Stimulated activated naive CD8-positive, alpha-beta T cell treated with anti-CD3 and anti-CD28 coated beads, Interleukin-15, amount 100 ng/mL, for 72 hours (primary cell): Measurements from ENCODE around the gene ST6GAL1.
"Not testable (repeated sequence)": the region's sequence is repeated elsewhere in the genome, so short reads cannot be mapped to it uniquely, and the experiment has no call there.

Experiments used
- ATAC-seq: fragments of 150-1000 bp; cut with Tn5 transposase; 2 replicates; pipeline ENCODE4 v1.10.0; 2021; ENCODE audit warnings: mild to moderate bottlenecking, moderate library complexity
- DNase-seq, 2 donors: peaks; one replicate each; pipeline ENCODE4 v3.0.0; 2021 to 2022
- H3K27ac Mint-ChIP-seq, 2 donors: one replicate each; pipeline ENCODE4 v1.8.0; 2022; ENCODE audit warnings: mild to moderate bottlenecking in 2 of 2, mixed read lengths in 2 of 2, moderate library complexity in 2 of 2
- H3K27me3 Mint-ChIP-seq: one replicate; pipeline ENCODE4 v1.8.0; 2022; ENCODE audit warnings: mixed read lengths
- H3K4me1 Mint-ChIP-seq: one replicate; pipeline ENCODE4 v1.8.0; 2022; ENCODE audit warnings: mild to moderate bottlenecking, mixed read lengths
- H3K4me3 Mint-ChIP-seq, 2 donors: one replicate each; pipeline ENCODE4 v1.8.0; 2022; ENCODE audit warnings: mild to moderate bottlenecking in 2 of 2, mixed read lengths in 2 of 2, moderate library complexity in 1 of 2
- H3K9me3 Mint-ChIP-seq, 2 donors: one replicate each; pipeline ENCODE4 v1.8.0; 2022; ENCODE audit warnings: mixed read lengths in 2 of 2

The ST6GAL1 gene, protein sequence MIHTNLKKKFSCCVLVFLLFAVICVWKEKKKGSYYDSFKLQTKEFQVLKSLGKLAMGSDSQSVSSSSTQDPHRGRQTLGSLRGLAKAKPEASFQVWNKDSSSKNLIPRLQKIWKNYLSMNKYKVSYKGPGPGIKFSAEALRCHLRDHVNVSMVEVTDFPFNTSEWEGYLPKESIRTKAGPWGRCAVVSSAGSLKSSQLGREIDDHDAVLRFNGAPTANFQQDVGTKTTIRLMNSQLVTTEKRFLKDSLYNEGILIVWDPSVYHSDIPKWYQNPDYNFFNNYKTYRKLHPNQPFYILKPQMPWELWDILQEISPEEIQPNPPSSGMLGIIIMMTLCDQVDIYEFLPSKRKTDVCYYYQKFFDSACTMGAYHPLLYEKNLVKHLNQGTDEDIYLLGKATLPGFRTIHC

DNA sequence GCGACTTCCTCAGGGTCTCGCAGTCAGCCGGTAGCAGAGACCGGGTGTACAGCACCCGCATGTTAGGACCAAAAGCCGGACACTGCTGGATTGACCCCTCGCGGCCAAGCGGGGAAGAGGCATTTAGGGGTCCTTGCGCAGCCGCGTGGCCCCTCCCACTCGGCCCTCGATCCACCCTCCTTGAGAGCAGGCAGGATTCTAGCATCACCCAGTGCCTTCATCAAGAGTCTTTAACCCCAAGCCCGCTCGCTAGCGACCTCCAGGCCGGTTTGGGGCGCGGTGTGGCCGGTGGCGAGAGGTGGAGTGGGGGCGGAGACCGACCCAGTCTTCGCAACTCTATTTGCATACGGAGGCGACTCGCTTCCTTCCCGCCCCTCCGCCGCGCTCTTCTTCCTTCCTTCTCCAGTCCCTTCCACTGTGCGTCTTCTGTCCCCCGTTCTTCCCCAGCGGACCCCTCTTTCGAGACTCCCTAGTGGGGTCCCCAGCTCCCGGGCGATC, at the start of gene ST6GAL1:
ST6GAL1 (plus strand) TSS at position 384 of the 498 bp plus-strand sequence. CDS start 112,178 bp downstream, outside the sequence.
- DNase-seq (peak; percentile 70 to 81), ATAC-seq (peak; percentile 73)
- Mint-ChIP-seq H3K27me3 (no peaks in the 10 kb centered on the region), H3K9me3 (no peaks in the 10 kb centered on the region), H3K4me3 (peak within 1 kb of the TSS; percentile 94 to 99), H3K4me1 (peaks cover 33% of the 10 kb centered on the region), H3K27ac (peak within 1 kb of the TSS; percentile 96 to 98)

DNA sequence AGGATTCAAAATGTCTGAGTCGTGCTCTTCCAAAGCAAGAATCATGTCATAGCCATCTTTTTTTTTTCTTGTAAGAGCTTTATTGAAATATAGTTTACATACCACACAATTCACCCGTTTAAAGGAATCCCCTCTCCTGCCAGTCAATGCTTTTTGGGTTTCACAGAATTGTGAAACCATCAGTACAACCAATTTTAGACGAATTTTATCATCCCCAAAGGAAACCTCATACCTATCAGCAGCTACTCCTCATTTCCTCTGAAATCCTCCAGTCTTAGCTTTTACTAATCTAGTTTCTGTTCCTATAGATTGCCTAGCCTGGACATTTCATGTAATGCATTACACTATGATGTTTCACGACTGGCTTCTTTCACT, 48.2 kb upstream of the ST6GAL1 start:
- H3K4me3 Mint-ChIP-seq = peak overlapping the region; percentile 31 to 67
- peaks cover 59% of the 10 kb centered on the region for H3K4me1 Mint-ChIP-seq
- H3K27me3 Mint-ChIP-seq = no peaks in the 10 kb centered on the region
- peaks cover 0 to under 1% of the 10 kb centered on the region in 2 donors for H3K9me3 Mint-ChIP-seq
- ATAC-seq (peak; percentile 41), DNase-seq (no peak)
- peak overlapping the region; percentile 82 to 92 for H3K27ac Mint-ChIP-seq

DNA sequence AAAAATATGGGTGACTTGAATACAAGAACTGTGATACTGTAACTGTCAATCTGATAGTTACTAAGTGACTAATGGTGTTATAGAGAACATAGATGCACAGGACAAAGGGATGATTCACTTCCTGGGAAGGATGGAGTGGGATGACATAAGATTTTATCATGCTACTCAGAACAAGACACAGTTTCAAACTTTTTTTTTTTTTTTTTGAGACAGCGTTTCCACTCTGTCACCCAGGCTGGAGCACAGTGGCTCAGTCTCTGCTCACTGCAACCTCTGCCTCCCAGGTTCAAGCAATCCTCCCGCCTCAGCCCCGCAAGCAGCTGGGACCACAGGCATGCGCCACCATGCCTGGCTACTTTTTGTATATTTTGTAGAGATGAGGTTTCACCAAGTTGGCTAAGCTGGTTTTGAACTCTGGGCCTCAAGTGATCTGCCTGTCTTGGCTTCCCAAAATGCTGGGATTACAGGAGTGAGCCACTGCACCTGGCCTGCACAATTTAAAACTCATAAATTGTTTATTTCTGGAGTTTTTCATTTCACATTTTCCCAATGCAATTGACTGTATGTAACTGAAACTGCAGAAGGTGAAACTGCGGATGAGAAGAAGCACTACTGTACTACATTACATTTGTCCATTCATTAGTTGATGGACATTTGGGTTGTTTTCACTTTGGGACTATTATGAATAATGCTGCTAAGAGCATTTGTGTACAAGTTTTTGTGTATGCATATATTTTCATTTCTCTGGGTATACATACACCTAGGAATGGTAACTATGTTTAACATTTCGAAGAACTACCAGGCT, 47.2 kb upstream of the ST6GAL1 start:
- Mint-ChIP-seq H3K9me3 (no peaks in the 10 kb centered on the region), H3K4me1 (peaks cover 59% of the 10 kb centered on the region), H3K27ac (peak overlapping the region; percentile 54 to 85), H3K4me3 (peak overlapping the region; percentile 58), H3K27me3 (no peaks in the 10 kb centered on the region)
- DNase-seq (peak; percentile 26 to 64), ATAC-seq (peak; percentile 96)

DNA sequence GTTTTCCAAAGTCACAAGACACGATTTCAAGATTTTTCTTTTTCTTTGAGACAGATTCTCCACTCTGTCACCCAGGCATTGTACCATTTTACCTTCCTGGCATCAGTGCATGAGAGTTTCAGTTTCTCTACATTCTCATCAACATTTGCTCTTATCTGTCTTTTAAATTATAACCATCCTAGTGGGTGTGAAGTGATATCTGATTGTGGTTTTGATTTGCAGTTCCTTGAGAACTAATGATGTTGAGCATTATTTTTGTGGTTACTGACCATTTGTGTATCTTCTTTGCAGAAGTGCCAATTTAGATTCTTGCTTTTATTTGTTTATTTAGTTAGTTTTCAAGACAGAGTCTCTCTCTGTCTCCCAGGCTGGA, 46.7 kb upstream of the ST6GAL1 start:
- DNase-seq = no peak
- H3K9me3 Mint-ChIP-seq = no peaks in the 10 kb centered on the region
- peak overlapping the region; percentile 42 to 85 for H3K27ac Mint-ChIP-seq
- ATAC-seq = no peak
- peaks cover 63% of the 10 kb centered on the region for H3K4me1 Mint-ChIP-seq
- H3K4me3 Mint-ChIP-seq = peak overlapping the region; percentile 58
- H3K27me3 Mint-ChIP-seq = no peaks in the 10 kb centered on the region

DNA sequence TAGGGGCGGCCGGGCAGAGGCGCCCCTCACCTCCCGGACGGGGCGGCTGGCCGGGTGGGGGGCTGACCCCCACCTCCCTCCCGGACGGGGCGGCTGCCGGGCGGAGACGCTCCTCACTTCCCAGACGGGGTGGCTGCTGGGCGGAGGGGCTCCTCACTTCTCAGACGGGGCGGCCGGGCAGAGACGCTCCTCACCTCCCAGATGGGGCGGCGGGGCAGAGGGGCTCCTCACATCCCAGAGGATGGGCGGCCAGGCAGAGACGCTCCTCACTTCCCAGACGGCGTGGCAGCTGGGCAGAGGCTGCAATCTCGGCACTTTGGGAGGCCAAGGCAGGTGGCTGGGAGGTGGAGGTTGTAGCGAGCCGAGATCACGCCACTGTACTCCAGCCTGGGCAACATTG, 45.5 kb upstream of the ST6GAL1 start:
- not testable (repeated sequence) for H3K9me3 Mint-ChIP-seq, H3K27ac Mint-ChIP-seq

DNA sequence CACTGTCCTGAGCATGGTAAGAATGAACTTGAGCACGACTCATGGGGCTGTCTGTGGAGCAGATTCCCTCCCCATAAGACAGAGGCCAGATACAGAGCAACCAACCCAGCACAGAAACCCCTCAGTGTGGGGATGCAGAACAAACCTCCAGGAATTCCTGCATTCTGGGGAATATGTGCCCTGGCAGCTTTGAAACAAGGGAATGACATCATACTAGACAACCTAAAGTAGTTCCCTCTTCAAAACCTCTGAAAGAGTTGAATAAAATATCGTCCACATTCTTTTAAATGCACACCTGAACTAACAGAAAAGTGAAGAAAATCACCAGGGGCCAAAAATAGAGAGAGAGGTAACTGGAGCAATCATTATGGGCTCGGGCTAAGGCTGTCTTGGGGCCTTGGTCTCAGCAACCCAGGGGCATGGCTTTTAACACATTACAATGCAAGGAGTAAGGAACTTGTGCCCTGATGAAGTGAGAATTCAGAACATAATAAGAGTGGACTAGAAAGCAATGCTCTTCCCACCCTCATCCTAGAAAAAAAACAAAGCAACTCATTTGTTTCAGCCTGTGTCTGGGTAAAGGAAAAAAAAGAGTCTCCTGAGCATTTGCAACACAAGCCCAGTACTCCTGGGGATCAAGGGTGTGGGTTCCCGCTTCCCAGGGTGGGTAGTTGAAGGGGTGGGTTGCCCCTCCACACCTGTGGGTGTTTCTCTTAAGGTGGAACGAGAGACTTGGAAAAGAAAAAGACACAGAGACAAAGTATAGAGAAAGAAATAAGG, 43.9 kb upstream of the ST6GAL1 start:
- no peaks in the 10 kb centered on the region for H3K9me3 Mint-ChIP-seq
- H3K27me3 Mint-ChIP-seq = no peaks in the 10 kb centered on the region
- no peak for ATAC-seq
- no peak for DNase-seq
- no peak overlapping the region for H3K27ac Mint-ChIP-seq
- no peak overlapping the region for H3K4me3 Mint-ChIP-seq
- H3K4me1 Mint-ChIP-seq = peaks cover 48% of the 10 kb centered on the region

More for the DNA sequence above, 45.5 kb upstream of the ST6GAL1 start:
- DNase-seq, H3K27me3 Mint-ChIP-seq, ATAC-seq, H3K4me3 Mint-ChIP-seq: not testable (repeated sequence)
- peaks cover 61% of the 10 kb centered on the region for H3K4me1 Mint-ChIP-seq

DNA sequence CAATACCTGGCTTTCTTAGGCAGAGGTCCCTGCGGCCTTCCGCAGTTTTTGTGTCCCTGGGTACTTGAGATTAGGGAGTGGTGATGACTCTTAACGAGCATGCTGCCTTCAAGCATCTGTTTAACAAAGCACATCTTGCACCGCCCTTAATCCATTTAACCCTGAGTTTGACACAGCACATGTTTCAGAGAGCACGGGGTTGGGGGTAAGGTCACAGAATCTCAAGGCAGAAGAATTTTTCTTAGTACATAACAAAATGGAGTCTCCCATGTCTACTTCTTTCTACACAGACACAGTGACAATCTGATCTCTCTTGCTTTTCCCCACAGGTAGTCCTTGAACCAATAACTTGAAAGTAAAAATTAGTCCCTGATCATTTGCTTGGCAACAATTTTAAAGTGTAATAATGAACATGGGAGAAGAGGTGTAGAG, 42.8 kb upstream of the ST6GAL1 start:
- H3K4me3 Mint-ChIP-seq, DNase-seq, ATAC-seq, H3K27me3 Mint-ChIP-seq, H3K9me3 Mint-ChIP-seq, H3K27ac Mint-ChIP-seq: not testable (repeated sequence)
- peaks cover 38% of the 10 kb centered on the region for H3K4me1 Mint-ChIP-seq

DNA sequence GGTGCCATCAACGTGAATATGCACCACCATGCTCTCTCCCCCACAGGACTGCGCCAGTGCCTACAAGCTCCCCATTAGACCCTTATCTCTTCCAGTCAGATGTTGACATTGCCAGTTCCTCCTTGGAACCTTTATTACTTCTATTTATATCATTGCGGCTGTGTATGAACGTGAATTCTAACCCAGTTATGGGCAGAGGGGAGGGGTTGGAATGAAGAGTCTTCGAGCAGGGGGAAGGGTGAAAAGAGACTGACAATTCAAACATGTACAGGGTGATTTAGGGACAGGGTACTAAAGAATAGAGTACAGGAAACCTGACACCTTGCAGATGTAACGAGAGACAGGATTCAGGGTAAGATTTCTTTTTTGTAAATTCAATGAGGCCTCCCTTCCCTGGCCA, 41.8 kb upstream of the ST6GAL1 start:
- Mint-ChIP-seq H3K4me3 (no peak overlapping the region), H3K9me3 (no peaks in the 10 kb centered on the region), H3K27ac (peak overlapping the region in 1 of 2 donors; percentile 3), H3K4me1 (peaks cover 27% of the 10 kb centered on the region), H3K27me3 (no peaks in the 10 kb centered on the region)
- DNase-seq (no peak), ATAC-seq (no peak)

DNA sequence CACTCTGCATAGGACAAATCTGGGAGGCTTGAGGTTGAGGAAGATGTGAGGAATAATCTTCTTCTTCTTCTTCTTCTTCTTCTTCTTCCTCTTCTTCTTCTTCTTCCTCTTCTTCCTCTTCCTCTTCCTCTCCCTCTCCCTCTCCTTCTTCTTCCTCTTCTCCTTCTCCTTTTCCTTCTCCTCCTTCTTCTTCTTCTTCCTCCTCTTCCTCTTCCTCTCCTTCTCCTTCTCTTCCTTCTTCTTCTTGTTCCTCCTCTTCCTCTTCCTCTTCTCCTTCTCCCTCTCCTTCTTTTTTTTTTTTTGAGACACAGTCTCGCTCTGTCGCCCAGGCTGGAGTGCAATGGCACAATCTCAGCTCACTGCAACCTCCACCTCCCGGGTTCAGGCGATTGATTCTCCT, 40.6 kb upstream of the ST6GAL1 start:
- Mint-ChIP-seq H3K4me1 (peaks cover 22% of the 10 kb centered on the region), H3K27ac (peak overlapping the region; percentile 4 to 8)
- not testable (repeated sequence) for DNase-seq, H3K9me3 Mint-ChIP-seq, ATAC-seq, H3K27me3 Mint-ChIP-seq, H3K4me3 Mint-ChIP-seq

DNA sequence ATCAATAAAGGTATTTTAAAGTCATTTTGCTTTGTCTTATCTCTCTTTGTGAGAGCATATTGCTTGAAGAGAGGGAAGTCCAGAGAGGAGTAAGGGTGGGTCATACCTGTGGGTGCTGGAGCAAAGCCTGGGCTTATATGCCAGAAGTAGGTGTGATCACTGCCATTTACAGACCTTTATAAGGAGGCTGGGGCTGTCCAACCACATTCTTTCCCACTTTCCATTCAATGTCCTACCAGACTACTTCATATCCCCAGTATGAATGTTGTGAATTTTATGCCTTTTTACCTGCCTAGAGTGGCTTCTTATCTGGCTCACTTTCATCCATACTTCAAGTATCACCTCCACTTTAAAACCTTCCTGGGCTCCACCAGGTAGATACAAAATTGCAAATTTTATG, 39.4 kb upstream of the ST6GAL1 start:
- no peak for DNase-seq
- H3K27me3 Mint-ChIP-seq = no peaks in the 10 kb centered on the region
- H3K27ac Mint-ChIP-seq = no peak overlapping the region
- ATAC-seq = no peak
- H3K4me3 Mint-ChIP-seq = no peak overlapping the region
- peaks cover 13% of the 10 kb centered on the region for H3K4me1 Mint-ChIP-seq
- H3K9me3 Mint-ChIP-seq = no peaks in the 10 kb centered on the region

DNA sequence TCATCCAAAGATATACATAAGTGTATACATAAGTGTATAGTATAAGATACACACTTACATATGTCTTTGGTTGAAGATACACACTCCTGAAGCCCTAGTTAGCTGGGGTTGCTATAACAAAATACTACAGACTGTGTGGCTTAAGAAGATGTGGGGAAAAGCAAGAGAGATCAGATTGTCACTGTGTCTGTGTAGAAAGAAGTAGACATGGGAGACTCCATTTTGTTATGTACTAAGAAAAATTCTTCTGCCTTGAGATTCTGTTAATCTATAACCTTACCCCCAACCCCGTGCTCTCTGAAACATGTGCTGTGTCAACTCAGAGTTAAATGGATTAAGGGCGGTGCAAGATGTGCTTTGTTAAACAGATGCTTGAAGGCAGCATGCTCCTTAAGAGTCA, 37.3 kb upstream of the ST6GAL1 start:
- not testable (repeated sequence) for H3K27ac Mint-ChIP-seq

DNA sequence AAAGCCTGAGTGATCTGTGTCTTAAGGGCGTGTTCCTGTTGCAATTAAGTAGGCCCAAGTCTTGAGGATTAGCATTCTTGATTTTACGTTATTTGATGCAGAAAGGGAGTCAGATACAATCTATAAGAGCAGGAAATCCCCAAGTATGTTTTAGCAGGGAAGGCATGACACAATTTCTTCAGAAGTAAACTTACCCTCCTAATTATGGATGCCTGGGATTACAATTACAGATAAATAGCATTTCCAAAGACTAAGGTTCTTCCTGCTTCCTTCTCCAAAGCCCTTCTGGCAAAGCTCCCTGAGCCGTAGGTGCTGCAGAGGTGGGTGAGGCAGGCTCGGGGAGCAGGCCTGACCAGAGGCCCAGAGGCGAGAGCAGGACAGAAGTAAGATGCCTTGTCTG, 34.9 kb upstream of the ST6GAL1 start:
- peaks cover 12% of the 10 kb centered on the region for H3K4me1 Mint-ChIP-seq
- no peaks in the 10 kb centered on the region for H3K9me3 Mint-ChIP-seq
- H3K4me3 Mint-ChIP-seq = no peak overlapping the region
- no peak overlapping the region for H3K27ac Mint-ChIP-seq
- DNase-seq (no peak), ATAC-seq (no peak)
- no peaks in the 10 kb centered on the region for H3K27me3 Mint-ChIP-seq

More for the DNA sequence above, 37.3 kb upstream of the ST6GAL1 start:
- H3K4me1 Mint-ChIP-seq, H3K27me3 Mint-ChIP-seq, ATAC-seq, H3K4me3 Mint-ChIP-seq, H3K9me3 Mint-ChIP-seq, DNase-seq: not testable (repeated sequence)

DNA sequence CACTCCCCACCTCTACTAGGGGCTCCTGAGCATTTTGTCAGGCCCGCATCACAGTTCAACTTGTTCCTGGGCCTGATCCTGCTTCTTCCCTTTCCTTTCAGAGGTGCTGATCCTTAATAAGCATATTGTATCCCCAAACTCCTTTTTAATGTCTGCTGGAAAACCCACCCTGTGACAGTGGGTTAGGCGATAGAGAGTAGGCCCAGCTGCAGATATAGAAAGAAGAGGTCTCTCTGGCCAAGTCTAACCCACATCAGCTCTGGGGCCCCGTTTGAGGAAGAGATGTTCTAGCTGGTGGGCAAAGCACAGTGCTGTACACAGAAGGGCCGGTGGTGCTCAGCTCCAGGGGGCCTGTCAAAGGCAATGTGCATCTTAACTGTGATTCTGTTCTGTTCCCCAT, 34.3 kb upstream of the ST6GAL1 start:
- ATAC-seq = no peak
- Mint-ChIP-seq H3K4me3 (no peak overlapping the region), H3K27ac (peak overlapping the region in 1 of 2 donors; percentile 17), H3K27me3 (no peaks in the 10 kb centered on the region), H3K4me1 (peaks cover 18% of the 10 kb centered on the region), H3K9me3 (no peaks in the 10 kb centered on the region)
- no peak for DNase-seq

DNA sequence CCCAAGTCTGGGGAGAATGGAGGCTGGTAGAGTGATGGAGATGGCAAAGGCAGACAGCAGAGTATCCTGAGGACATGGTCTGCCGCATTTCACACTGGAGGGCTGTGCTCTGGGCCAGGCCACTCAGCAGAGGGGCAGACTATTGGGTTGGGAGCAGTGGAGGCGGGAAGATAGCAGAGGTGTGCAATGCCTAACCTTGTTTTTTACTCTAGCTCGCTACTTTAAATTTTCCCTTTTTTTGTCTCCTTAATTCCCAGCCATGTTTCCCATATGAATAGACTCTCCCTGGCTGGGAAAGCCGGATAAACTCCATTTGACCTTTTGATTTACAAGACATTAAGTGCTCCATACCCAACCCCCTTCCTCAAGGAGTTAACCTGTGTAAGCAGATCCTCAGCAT, 33.5 kb upstream of the ST6GAL1 start:
- DNase-seq (no peak), ATAC-seq (no peak)
- H3K4me1 Mint-ChIP-seq = peaks cover 23% of the 10 kb centered on the region
- H3K4me3 Mint-ChIP-seq = no peak overlapping the region
- no peaks in the 10 kb centered on the region for H3K9me3 Mint-ChIP-seq
- H3K27ac Mint-ChIP-seq = peak overlapping the region in 1 of 2 donors; percentile 37
- H3K27me3 Mint-ChIP-seq = no peaks in the 10 kb centered on the region

DNA sequence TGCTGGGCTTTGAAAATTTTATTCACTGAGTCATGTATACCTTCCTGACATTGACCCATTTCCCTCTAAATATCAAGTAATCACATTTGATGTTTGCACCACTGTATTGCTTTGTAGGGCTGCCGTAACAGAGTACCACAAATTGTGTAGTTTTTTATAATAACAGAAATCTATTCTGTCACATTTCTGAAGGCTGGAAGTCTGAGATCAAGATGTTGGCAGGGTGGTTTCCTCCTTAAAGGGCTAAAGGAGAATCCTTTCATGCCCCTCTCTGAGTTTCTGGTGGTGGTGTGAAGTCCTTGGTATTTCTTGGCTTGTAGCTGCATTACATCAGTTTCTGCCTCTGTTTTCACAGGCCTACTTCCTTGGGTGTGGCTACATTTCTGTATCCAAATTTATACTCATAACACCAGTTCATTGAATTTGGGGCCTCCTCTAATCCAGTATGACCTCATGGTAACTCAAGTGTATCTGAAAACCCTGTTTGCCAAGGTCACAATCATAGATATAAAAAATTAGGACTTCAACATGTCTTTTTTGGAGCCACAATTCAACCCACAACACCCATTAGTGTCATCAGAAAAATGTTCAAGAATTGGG, 29.1 kb upstream of the ST6GAL1 start:
- DNase-seq = peak; percentile 20 to 61
- H3K9me3 Mint-ChIP-seq = peaks cover 14 to 36% of the 10 kb centered on the region in 2 donors
- H3K27me3 Mint-ChIP-seq = no peaks in the 10 kb centered on the region
- ATAC-seq = peak; percentile 97
- H3K4me1 Mint-ChIP-seq = peaks cover 29% of the 10 kb centered on the region
- no peak overlapping the region for H3K4me3 Mint-ChIP-seq
- peak overlapping the region; percentile 84 to 93 for H3K27ac Mint-ChIP-seq
